H9 (cell line): ENCODE results near the gene TMEM119. TPM values are rescaled to one million over a fixed set of nuclear protein-coding genes. Genes with fewer than 3 reads are reported as not detected.

ENCODE experiments used
- DNase-seq: peaks from one replicate; pipeline ENCODE4 v3.0.0-alpha.2; 2017
- H2AFZ ChIP-seq: one replicate; pipeline ENCODE4 v1.6.1; 2013; ENCODE audit warnings: mild to moderate bottlenecking, low read length, control low read depth, moderate library complexity
- H2AK5ac ChIP-seq: 2 replicates; pipeline ENCODE4 v1.6.1; 2013; ENCODE audit warnings: low read length, control low read depth, mixed read lengths; ENCODE audit not compliant: insufficient read length
- H2BK120ac ChIP-seq: one replicate; pipeline ENCODE4 v1.6.1; 2013; ENCODE audit warnings: low read depth, mild to moderate bottlenecking, low read length, control low read depth, inconsistent platforms; ENCODE audit not compliant: poor library complexity, severe bottlenecking
- H2BK12ac ChIP-seq: 2 replicates; pipeline ENCODE4 v1.6.1; 2013; ENCODE audit warnings: low read length, control low read depth, mixed read lengths, low read depth; ENCODE audit not compliant: insufficient read length
- H2BK15ac ChIP-seq: 2 replicates; pipeline ENCODE4 v1.6.1; 2013; ENCODE audit warnings: low read depth, low read length, control low read depth
- H2BK20ac ChIP-seq: one replicate; pipeline ENCODE4 v1.6.1; 2013; ENCODE audit warnings: low read depth, mild to moderate bottlenecking, low read length, control low read depth, inconsistent platforms; ENCODE audit not compliant: poor library complexity, severe bottlenecking
- H2BK5ac ChIP-seq: 2 replicates; pipeline ENCODE4 v1.6.1; 2013; ENCODE audit warnings: low read length, control low read depth, mixed read lengths; ENCODE audit not compliant: insufficient read length
- H3K14ac ChIP-seq: 2 replicates; pipeline ENCODE4 v1.6.1; 2013; ENCODE audit warnings: low read length, control low read depth; ENCODE audit not compliant: insufficient read depth
- H3K18ac ChIP-seq: 2 replicates; pipeline ENCODE4 v1.6.1; 2013; ENCODE audit warnings: low read depth, mild to moderate bottlenecking, mixed read lengths, low read length, control low read depth; ENCODE audit not compliant: insufficient read length
- H3K23ac ChIP-seq: 2 replicates; pipeline ENCODE4 v1.6.1; 2013; ENCODE audit warnings: low read length, control low read depth, mixed read lengths, low read depth; ENCODE audit not compliant: insufficient read length
- H3K23me2 ChIP-seq: 2 replicates; pipeline ENCODE4 v1.6.1; 2013; ENCODE audit warnings: low read depth, mild to moderate bottlenecking, mixed read lengths, low read length, control low read depth; ENCODE audit not compliant: insufficient read length, poor library complexity, severe bottlenecking
- H3K27ac ChIP-seq: 2 replicates; pipeline ENCODE4 v1.5.1; 2013; ENCODE audit warnings: low read length, control low read depth, mixed read lengths, low read depth; ENCODE audit not compliant: insufficient read length
- H3K27me3 ChIP-seq: 2 replicates; pipeline ENCODE4 v1.6.1; 2013; ENCODE audit warnings: low read length, control low read depth, inconsistent platforms; ENCODE audit not compliant: insufficient read depth
- H3K4ac ChIP-seq: 2 replicates; pipeline ENCODE4 v1.6.1; 2013; ENCODE audit warnings: low read depth, mild to moderate bottlenecking, control low read depth, inconsistent platforms, low read length, moderate library complexity
- H3K4me1 ChIP-seq: 2 replicates; pipeline ENCODE4 v1.6.1; 2013; ENCODE audit warnings: low read length, control low read depth, inconsistent platforms; ENCODE audit not compliant: insufficient read depth
- H3K4me2 ChIP-seq: 2 replicates; pipeline ENCODE4 v1.6.1; 2013; ENCODE audit warnings: low read length, control low read depth, mixed read lengths; ENCODE audit not compliant: insufficient read length, insufficient read depth
- H3K56ac ChIP-seq: 2 replicates; pipeline ENCODE4 v1.6.1; 2013; ENCODE audit warnings: low read depth, mild to moderate bottlenecking, mixed read lengths, low read length, control low read depth; ENCODE audit not compliant: insufficient read length
- H3K79me1 ChIP-seq: 2 replicates; pipeline ENCODE4 v1.6.1; 2013; ENCODE audit warnings: low read depth, mild to moderate bottlenecking, moderate library complexity, low read length, control low read depth, inconsistent platforms; ENCODE audit not compliant: insufficient read depth, poor library complexity, severe bottlenecking
- H3K79me2 ChIP-seq: 2 replicates; pipeline ENCODE4 v1.6.1; 2013; ENCODE audit warnings: low read length, control low read depth, inconsistent platforms; ENCODE audit not compliant: insufficient read depth
- H3K9ac ChIP-seq: 2 replicates; pipeline ENCODE4 v1.6.1; 2013; ENCODE audit warnings: low read length, control low read depth, mixed read lengths; ENCODE audit not compliant: insufficient read length; ENCODE audit errors: extremely low read depth
- H3K9me3 ChIP-seq: one replicate; pipeline ENCODE4 v1.6.1; 2013; ENCODE audit warnings: low read depth, low read length, inconsistent platforms; ENCODE audit not compliant: control insufficient read depth
- H3T11ph ChIP-seq: one replicate; pipeline ENCODE4 v1.6.1; 2013; ENCODE audit warnings: mild to moderate bottlenecking, low read length, control low read depth, inconsistent platforms
- H4K20me1 ChIP-seq: one replicate; pipeline ENCODE4 v1.6.1; 2013; ENCODE audit not compliant: control insufficient read depth, insufficient read length, insufficient read depth
- H4K5ac ChIP-seq: 2 replicates; pipeline ENCODE4 v1.6.1; 2013; ENCODE audit warnings: low read depth, mild to moderate bottlenecking, mixed read lengths, low read length, control low read depth; ENCODE audit not compliant: insufficient read length
- H4K8ac ChIP-seq: replicated peaks from 2 replicates; pipeline ENCODE4 v1.6.1; 2013; ENCODE audit warnings: low read length, control low read depth, mixed read lengths, low read depth; ENCODE audit not compliant: insufficient read length
- H4K91ac ChIP-seq: 2 replicates; pipeline ENCODE4 v1.6.1; 2013; ENCODE audit warnings: low read depth, mild to moderate bottlenecking, moderate library complexity, mixed read lengths, low read length, control low read depth; ENCODE audit not compliant: insufficient read length
- H3K27ac Mint-ChIP-seq, 3 experiments: 2 replicates in 2 of 3; 3 replicates in 1 of 3; pipeline ENCODE4 v1.8.0; 2020 to 2021; ENCODE audit warnings: mixed read lengths in 3 of 3, mild to moderate bottlenecking in 1 of 3, moderate library complexity in 1 of 3
- H3K27me3 Mint-ChIP-seq: 2 replicates; pipeline ENCODE4 v1.8.0; 2021; ENCODE audit warnings: low read depth, mild to moderate bottlenecking, moderate library complexity, mixed read lengths
- H3K36me3 Mint-ChIP-seq, 3 experiments: 2 replicates in 2 of 3; 3 replicates in 1 of 3; pipeline ENCODE4 v1.8.0; 2020 to 2021; ENCODE audit warnings: low read depth in 3 of 3, mixed read lengths in 3 of 3; ENCODE audit not compliant: insufficient read depth in 1 of 3
- H3K4me1 Mint-ChIP-seq, 2 experiments: 2 replicates each; pipeline ENCODE4 v1.8.0; 2020; ENCODE audit warnings: mixed read lengths in 2 of 2
- H3K4me3 Mint-ChIP-seq, 2 experiments: 2 replicates in 1 of 2; 3 replicates in 1 of 2; pipeline ENCODE4 v1.8.0; 2020 to 2021; ENCODE audit warnings: mild to moderate bottlenecking in 2 of 2, mixed read lengths in 2 of 2, moderate library complexity in 1 of 2
- H3K9me3 Mint-ChIP-seq, 2 experiments: 2 replicates in 1 of 2; 3 replicates in 1 of 2; pipeline ENCODE4 v1.8.0; 2020; ENCODE audit warnings: mild to moderate bottlenecking in 2 of 2, mixed read lengths in 2 of 2, moderate library complexity in 1 of 2
- CTCF ChIP-seq: fragments of 200-600 bp; sonication (generic); conservative IDR thresholded peaks from 3 replicates; pipeline ENCODE4 v1.8.0; 2021; ENCODE audit warnings: antibody characterized with exemption, mild to moderate bottlenecking
- WGBS: extraction: QIAGEN DNeasy Blood & Tissue Kit; methylation state at CpG from one replicate; pipeline ENCODE4 v1.1.7; 2013; ENCODE audit warnings: missing lambda C conversion rate, low lambda C conversion rate, mixed read lengths; ENCODE audit not compliant: insufficient read length; ENCODE audit errors: extremely low coverage; 5-methylcytosine and 5-hydroxymethylcytosine counted together
- total RNA-seq: library from RNA; stranded (reverse); gene quantifications from 2 replicates; pipeline ENCODE4 v1.2.1, GENCODE V29; 2021

The TMEM119 gene
- total RNA-seq, 1 experiment from 2014 or later = not detected

GRCh38 chr12:108587826-108588225 is 10.1 kb downstream of the TMEM119 start:
- peaks cover 12 to 33% of the 10 kb centered on the region in 2 experiments for H3K4me1 Mint-ChIP-seq
- Histone ChIP-seq H3K56ac (no peak overlapping the region), H3K18ac (no peak overlapping the region), H3K23me2 (no peaks in the 10 kb centered on the region), H3K79me2 (no peaks in the 10 kb centered on the region), H3K27ac (no peak overlapping the region), H4K5ac (no peak overlapping the region), H2BK5ac (no peak overlapping the region), H2BK12ac (no peak overlapping the region), H3K14ac (no peak overlapping the region; the same call in 1 of the 2 replicates), H4K20me1 (no peaks in the 10 kb centered on the region), H3K9ac (no peak overlapping the region), H4K8ac (no peak overlapping the region), H2AK5ac (no peak overlapping the region), H3K4me1 (no peaks in the 10 kb centered on the region), H2AFZ (no peak overlapping the region), H3K23ac (no peak overlapping the region), H3T11ph (no peak overlapping the region), H3K9me3 (no peaks in the 10 kb centered on the region), H2BK15ac (no peak overlapping the region), H2BK20ac (no peak overlapping the region), H3K27me3 (no peaks in the 10 kb centered on the region), H3K4ac (no peak overlapping the region), H3K79me1 (no peaks in the 10 kb centered on the region), H3K4me2 (no peak overlapping the region), H4K91ac (no peak overlapping the region), H2BK120ac (no peak overlapping the region)
- H3K4me3 Mint-ChIP-seq = no peak overlapping the region
- no peaks in the 10 kb centered on the region for H3K9me3 Mint-ChIP-seq
- no peaks in the 10 kb centered on the region for H3K36me3 Mint-ChIP-seq
- no peak for DNase-seq
- TF ChIP-seq CTCF = no peak
- no peaks in the 10 kb centered on the region for H3K27me3 Mint-ChIP-seq
- H3K27ac Mint-ChIP-seq = peak overlapping the region in 1 of 3 experiments; percentile 90; a peak in 1 of 7 replicates
- no CpG with 5 or more reads among the region's 4 CpGs for WGBS
